GM19372 (cell line): ENCODE data around the gene KDM4C.

Experiments
- ATAC-seq: cut with Tn5 transposase; IDR thresholded peaks from one replicate; pipeline ENCODE4 v1.9.1; 2021; ENCODE audit warnings: mild to moderate bottlenecking, low read depth, moderate library complexity; ENCODE audit not compliant: unreplicated experiment

Gene KDM4C

GRCh38 chr9:6897207-6897822 lies 139.5 kb downstream of the KDM4C start:
- no peak for ATAC-seq

- ATAC-seq = no peak
These were observed 140.1 kb downstream of the KDM4C start for GRCh38 chr9:6897898-6898302.

GRCh38 chr9:6899274-6899673 lies 141.5 kb downstream of the KDM4C start:
- no peak for ATAC-seq

GRCh38 chr9:6900440-6900883 lies 142.7 kb downstream of the KDM4C start:
- ATAC-seq = no peak

GRCh38 chr9:6901180-6901579 lies 143.4 kb downstream of the KDM4C start:
- ATAC-seq = no peak

GRCh38 chr9:6902423-6902822 lies 144.7 kb downstream of the KDM4C start:
- ATAC-seq = no peak

- ATAC-seq = no peak
These were observed 146.6 kb downstream of the KDM4C start for GRCh38 chr9:6904371-6904770.

GRCh38 chr9:6905850-6906375 lies 148.1 kb downstream of the KDM4C start:
- ATAC-seq = no peak

GRCh38 chr9:6907772-6908381 lies 150.1 kb downstream of the KDM4C start:
- ATAC-seq = no peak

- ATAC-seq = no peak
These were observed 151.4 kb downstream of the KDM4C start for GRCh38 chr9:6909181-6909580.

- no peak for ATAC-seq
These were observed 152.3 kb downstream of the KDM4C start for GRCh38 chr9:6910032-6910431.

- ATAC-seq = no peak
These were observed 152.7 kb downstream of the KDM4C start for GRCh38 chr9:6910497-6910896.

GRCh38 chr9:6911901-6912638 lies 154.3 kb downstream of the KDM4C start:
- no peak for ATAC-seq

- no peak for ATAC-seq
These were observed 157.9 kb downstream of the KDM4C start for GRCh38 chr9:6915635-6916034.

- peak; percentile 73 for ATAC-seq
These were observed 159.4 kb downstream of the KDM4C start for GRCh38 chr9:6917162-6917561.

- ATAC-seq = no peak
These were observed 162.3 kb downstream of the KDM4C start for GRCh38 chr9:6920041-6920440.

GRCh38 chr9:6921315-6921714 lies 163.5 kb downstream of the KDM4C start:
- ATAC-seq = no peak

- ATAC-seq = no peak
These were observed 164.4 kb downstream of the KDM4C start for GRCh38 chr9:6922124-6922676.

GRCh38 chr9:6922680-6923079 lies 164.9 kb downstream of the KDM4C start:
- ATAC-seq = no peak

- no peak for ATAC-seq
These were observed 165.3 kb downstream of the KDM4C start for GRCh38 chr9:6923086-6923485.

- no peak for ATAC-seq
These were observed 166.4 kb downstream of the KDM4C start for GRCh38 chr9:6924149-6924548.
